CD4-positive, alpha-beta T cell treated with Interleukin-12 subunit alpha and Interleukin-12 subunit beta, for 1 hour (primary cell): ENCODE results near the gene PTPRK.

Experiments used
- DNase-seq: peaks from one replicate; pipeline ENCODE4 v3.0.0-alpha.2; 2020

PTPRK gene

GRCh38 chr6:128379577-128379976 lies 140.8 kb downstream of the PTPRK start:
- no peak for DNase-seq

- no peak for DNase-seq
Observed at GRCh38 chr6:128376952-128377503, 143.4 kb downstream of the PTPRK start.

GRCh38 chr6:128371136-128371535 lies 149.3 kb downstream of the PTPRK start:
- DNase-seq, result no peak

GRCh38 chr6:128370072-128370471 lies 150.3 kb downstream of the PTPRK start:
- no peak for DNase-seq

- no peak for DNase-seq
Observed at GRCh38 chr6:128368213-128368944, 152.0 kb downstream of the PTPRK start.

- DNase-seq, result no peak
Observed at GRCh38 chr6:128367437-128367836, 153.0 kb downstream of the PTPRK start.

GRCh38 chr6:128365520-128366160 lies 154.8 kb downstream of the PTPRK start:
- DNase-seq, result no peak

- no peak for DNase-seq
Observed at GRCh38 chr6:128364766-128365519, 155.5 kb downstream of the PTPRK start.

GRCh38 chr6:128363020-128363813 lies 157.2 kb downstream of the PTPRK start:
- no peak for DNase-seq

GRCh38 chr6:128361378-128361777 lies 159.0 kb downstream of the PTPRK start:
- no peak for DNase-seq

GRCh38 chr6:128358244-128358776 lies 162.1 kb downstream of the PTPRK start:
- DNase-seq, result no peak

GRCh38 chr6:128357392-128358130 lies 162.8 kb downstream of the PTPRK start:
- no peak for DNase-seq

GRCh38 chr6:128352366-128352765 lies 168.0 kb downstream of the PTPRK start:
- DNase-seq, result no peak

GRCh38 chr6:128351255-128351514 lies 169.2 kb downstream of the PTPRK start:
- no peak for DNase-seq

GRCh38 chr6:128350416-128351254 lies 169.8 kb downstream of the PTPRK start:
- DNase-seq, result no peak

- DNase-seq, result no peak
Observed at GRCh38 chr6:128347123-128347522, 173.3 kb downstream of the PTPRK start.

- no peak for DNase-seq
Observed at GRCh38 chr6:128346569-128346968, 173.8 kb downstream of the PTPRK start.

GRCh38 chr6:128345278-128345677 lies 175.1 kb downstream of the PTPRK start:
- DNase-seq, result no peak

GRCh38 chr6:128343706-128344105 lies 176.7 kb downstream of the PTPRK start:
- no peak for DNase-seq

GRCh38 chr6:128339635-128340450 lies 180.6 kb downstream of the PTPRK start:
- DNase-seq, result no peak
